ENCODE data around the gene SERPINB6.

SERPINB6 gene

GRCh38 chr6:2953098-2953497, 18.3 kb downstream of the SERPINB6 start:
- no peaks in the 10 kb centered on the region for H3K9me3 ChIP-seq (ENCODE audit: insufficient read depth, low read length)
- peaks cover 18% of the 10 kb centered on the region for H3K4me1 ChIP-seq (ENCODE audit: low read length)
- no peaks in the 10 kb centered on the region for H3K27me3 ChIP-seq (ENCODE audit: low read depth, low read length)
- no peaks in the 10 kb centered on the region for H3K79me2 ChIP-seq (ENCODE audit: low read length)
- no peak overlapping the region; the same call in 1 of the 2 replicates for H3K9ac ChIP-seq (ENCODE audit: low read length)
- H3K27ac ChIP-seq (ENCODE audit: low read length), result no peak overlapping the region
- H3K36me3 ChIP-seq (replicated peaks; ENCODE audit: low read depth, low read length), result no peaks in the 10 kb centered on the region
- peak overlapping the region; percentile 75 for H3K4me2 ChIP-seq (ENCODE audit: low read length)
- TF ChIP-seq EZH2phosphoT487 (IDR thresholded peaks at IDR 0.05; ENCODE audit: low read depth) (no peak), CTCF (IDR thresholded peaks at IDR 0.05; ENCODE audit: low read depth, low read length) (no peak)
- peak overlapping the region; percentile 27; the same call in 1 of the 2 replicates for H2AFZ ChIP-seq (ENCODE audit: low read depth, low read length)
- H4K20me1 ChIP-seq (ENCODE audit: insufficient read depth, low read length), result no peaks in the 10 kb centered on the region
- H3K4me3 ChIP-seq (ENCODE audit: low read length), result peak overlapping the region; percentile 65; the same call in 1 of the 2 replicates

GRCh38 chr6:2952557-2953095, 18.7 kb downstream of the SERPINB6 start:
- Histone ChIP-seq H2AFZ (ENCODE audit: low read depth, low read length) (peak overlapping the region; percentile 27; the same call in 1 of the 2 replicates), H4K20me1 (ENCODE audit: insufficient read depth, low read length) (no peaks in the 10 kb centered on the region), H3K9ac (ENCODE audit: low read length) (peak overlapping the region; percentile 43), H3K79me2 (ENCODE audit: low read length) (no peaks in the 10 kb centered on the region), H3K4me1 (ENCODE audit: low read length) (peaks cover 18% of the 10 kb centered on the region), H3K27me3 (ENCODE audit: low read depth, low read length) (no peaks in the 10 kb centered on the region), H3K4me2 (ENCODE audit: low read length) (peak overlapping the region; percentile 75), H3K27ac (ENCODE audit: low read length) (no peak overlapping the region), H3K4me3 (ENCODE audit: low read length) (peak overlapping the region; percentile 65), H3K9me3 (ENCODE audit: insufficient read depth, low read length) (no peaks in the 10 kb centered on the region), H3K36me3 (replicated peaks; ENCODE audit: low read depth, low read length) (no peaks in the 10 kb centered on the region)
- peak; percentile 100 for TF ChIP-seq CTCF (IDR thresholded peaks at IDR 0.05; ENCODE audit: low read depth, low read length)
- TF ChIP-seq EZH2phosphoT487 (IDR thresholded peaks at IDR 0.05; ENCODE audit: low read depth), result no peak

- Histone ChIP-seq H2AFZ (ENCODE audit: low read depth, low read length) (peak overlapping the region; percentile 43; the same call in 1 of the 2 replicates), H3K4me2 (ENCODE audit: low read length) (peak overlapping the region; percentile 75), H3K79me2 (ENCODE audit: low read length) (no peaks in the 10 kb centered on the region), H3K9me3 (ENCODE audit: insufficient read depth, low read length) (no peaks in the 10 kb centered on the region), H4K20me1 (ENCODE audit: insufficient read depth, low read length) (no peaks in the 10 kb centered on the region), H3K4me3 (ENCODE audit: low read length) (peak overlapping the region; percentile 65), H3K4me1 (ENCODE audit: low read length) (peaks cover 25% of the 10 kb centered on the region), H3K36me3 (replicated peaks; ENCODE audit: low read depth, low read length) (no peaks in the 10 kb centered on the region), H3K27ac (ENCODE audit: low read length) (no peak overlapping the region), H3K27me3 (ENCODE audit: low read depth, low read length) (no peaks in the 10 kb centered on the region), H3K9ac (ENCODE audit: low read length) (peak overlapping the region; percentile 43; the same call in 1 of the 2 replicates)
- TF ChIP-seq CTCF (IDR thresholded peaks at IDR 0.05; ENCODE audit: low read depth, low read length) (no peak), EZH2phosphoT487 (IDR thresholded peaks at IDR 0.05; ENCODE audit: low read depth) (no peak)
These were observed 19.6 kb downstream of the SERPINB6 start for GRCh38 chr6:2951728-2952127.

- no peak overlapping the region for H2AFZ ChIP-seq (ENCODE audit: low read depth, low read length)
- H3K4me2 ChIP-seq (ENCODE audit: low read length), result no peak overlapping the region
- no peaks in the 10 kb centered on the region for H3K9me3 ChIP-seq (ENCODE audit: insufficient read depth, low read length)
- H3K4me3 ChIP-seq (ENCODE audit: low read length), result no peak overlapping the region
- peaks cover 31% of the 10 kb centered on the region for H3K4me1 ChIP-seq (ENCODE audit: low read length)
- no peak overlapping the region for H3K9ac ChIP-seq (ENCODE audit: low read length)
- H3K27ac ChIP-seq (ENCODE audit: low read length), result no peak overlapping the region
- TF ChIP-seq EZH2phosphoT487 (IDR thresholded peaks at IDR 0.05; ENCODE audit: low read depth), result no peak
- TF ChIP-seq CTCF (IDR thresholded peaks at IDR 0.05; ENCODE audit: low read depth, low read length), result no peak
- H3K27me3 ChIP-seq (ENCODE audit: low read depth, low read length), result no peaks in the 10 kb centered on the region
- no peaks in the 10 kb centered on the region for H4K20me1 ChIP-seq (ENCODE audit: insufficient read depth, low read length)
- no peaks in the 10 kb centered on the region for H3K79me2 ChIP-seq (ENCODE audit: low read length)
- no peaks in the 10 kb centered on the region for H3K36me3 ChIP-seq (replicated peaks; ENCODE audit: low read depth, low read length)
These were observed 20.7 kb downstream of the SERPINB6 start for GRCh38 chr6:2950713-2951112.

Measured in OCI-LY3 (cell line).